ENCODE results near the gene GAREM2. TPM values are rescaled to one million over a fixed set of nuclear protein-coding genes. Genes with fewer than 3 reads are reported as not detected.

The GAREM2 gene
- total and polyA plus RNA-seq, 4 donors: 0.08 to 0.28 (median 0.16) TPM

DNA sequence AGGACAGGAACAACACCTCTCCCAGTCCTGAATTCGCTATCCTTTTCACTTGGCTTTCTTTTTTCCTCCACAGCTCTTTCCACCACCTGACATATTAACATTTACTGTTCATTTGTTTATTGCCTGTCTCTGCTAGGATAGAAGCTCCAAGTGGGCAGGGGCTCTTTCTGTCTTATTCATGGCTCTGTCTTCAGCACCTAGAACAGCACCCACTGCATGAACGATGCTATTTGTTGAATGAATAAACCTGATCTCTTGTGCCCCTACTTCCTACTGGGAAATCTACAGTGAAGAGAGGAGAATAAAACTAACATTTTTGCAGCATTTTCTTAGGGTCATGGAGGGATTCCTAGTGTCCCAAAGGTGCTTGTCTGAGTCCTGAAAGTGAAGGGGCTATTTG lies 24.4 kb upstream of the GAREM2 start (continued):
- TF ChIP-seq, protein P1, sequence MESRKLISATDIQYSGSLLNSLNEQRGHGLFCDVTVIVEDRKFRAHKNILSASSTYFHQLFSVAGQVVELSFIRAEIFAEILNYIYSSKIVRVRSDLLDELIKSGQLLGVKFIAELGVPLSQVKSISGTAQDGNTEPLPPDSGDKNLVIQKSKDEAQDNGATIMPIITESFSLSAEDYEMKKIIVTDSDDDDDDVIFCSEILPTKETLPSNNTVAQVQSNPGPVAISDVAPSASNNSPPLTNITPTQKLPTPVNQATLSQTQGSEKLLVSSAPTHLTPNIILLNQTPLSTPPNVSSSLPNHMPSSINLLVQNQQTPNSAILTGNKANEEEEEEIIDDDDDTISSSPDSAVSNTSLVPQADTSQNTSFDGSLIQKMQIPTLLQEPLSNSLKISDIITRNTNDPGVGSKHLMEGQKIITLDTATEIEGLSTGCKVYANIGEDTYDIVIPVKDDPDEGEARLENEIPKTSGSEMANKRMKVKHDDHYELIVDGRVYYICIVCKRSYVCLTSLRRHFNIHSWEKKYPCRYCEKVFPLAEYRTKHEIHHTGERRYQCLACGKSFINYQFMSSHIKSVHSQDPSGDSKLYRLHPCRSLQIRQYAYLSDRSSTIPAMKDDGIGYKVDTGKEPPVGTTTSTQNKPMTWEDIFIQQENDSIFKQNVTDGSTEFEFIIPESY (IDR thresholded peaks at IDR 0.05): no peak

DNA sequence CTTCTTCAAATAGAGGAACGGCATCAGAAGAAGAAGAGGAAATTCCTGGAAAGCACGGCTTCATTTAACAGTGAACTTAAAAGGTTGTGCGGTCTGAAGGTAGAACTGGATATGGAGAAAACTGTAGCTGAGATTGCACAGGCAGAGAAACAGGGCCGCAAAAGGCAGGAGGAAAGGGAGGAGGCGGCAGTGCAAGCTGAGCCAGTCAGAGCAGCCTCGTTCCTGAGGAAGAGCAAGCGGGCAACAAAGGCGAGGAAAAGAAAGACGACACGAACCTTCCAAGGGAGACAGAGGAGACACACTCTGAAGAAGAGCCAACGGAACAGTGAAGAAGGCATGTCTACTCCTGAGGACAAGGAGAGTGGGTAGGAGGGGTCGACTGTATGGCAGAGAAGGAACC lies 22.6 kb upstream of the GAREM2 start:
- no peak overlapping the region for H3K4me3 ChIP-seq (ENCODE audit: low read depth in 1 of 3, low read length in 3 of 3)
- no peaks in the 10 kb centered on the region for H3K9me3 ChIP-seq (ENCODE audit: control insufficient read depth in 4 of 4, low read length in 3 of 4)
- DNase-seq (ENCODE audit: low spot score): no peak
- H3K27ac ChIP-seq (ENCODE audit: low read depth in 1 of 2, low read length in 2 of 2): no peak overlapping the region
- H3K4me1 ChIP-seq (ENCODE audit: control insufficient read depth in 4 of 4, insufficient read depth in 4 of 4, low read length in 3 of 4): no peaks in the 10 kb centered on the region
- H3K27me3 ChIP-seq (ENCODE audit: control insufficient read depth in 4 of 4, insufficient read depth in 4 of 4, low read length in 3 of 4): peaks cover 0 to 2% (median 0%) of the 10 kb centered on the region in 4 donors
- H3K36me3 ChIP-seq (ENCODE audit: control insufficient read depth in 4 of 4, insufficient read depth in 3 of 4, low read depth in 1 of 4, low read length in 3 of 4): no peaks in the 10 kb centered on the region
- 80% methylated on average over 12 of the region's 12 CpGs for WGBS
- no peak overlapping the region for H3K9ac ChIP-seq (ENCODE audit: low read depth in 1 of 2, low read length in 2 of 2)
- TF ChIP-seq, protein P1 (IDR thresholded peaks at IDR 0.05): no peak
- no peak for TF ChIP-seq JUND (IDR thresholded peaks at IDR 0.05)
- TF ChIP-seq HNF4A (conservative IDR thresholded peaks at IDR 0.05): no peak
- no peak for TF ChIP-seq RAD21 (IDR thresholded peaks at IDR 0.05)
- no peak for TF ChIP-seq TAF1 (conservative IDR thresholded peaks at IDR 0.05)
- TF ChIP-seq, protein P2, sequence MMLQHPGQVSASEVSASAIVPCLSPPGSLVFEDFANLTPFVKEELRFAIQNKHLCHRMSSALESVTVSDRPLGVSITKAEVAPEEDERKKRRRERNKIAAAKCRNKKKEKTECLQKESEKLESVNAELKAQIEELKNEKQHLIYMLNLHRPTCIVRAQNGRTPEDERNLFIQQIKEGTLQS (IDR thresholded peaks at IDR 0.05): no peak
- TF ChIP-seq YY1 (IDR thresholded peaks at IDR 0.05): no peak
- TF ChIP-seq, protein P3, sequence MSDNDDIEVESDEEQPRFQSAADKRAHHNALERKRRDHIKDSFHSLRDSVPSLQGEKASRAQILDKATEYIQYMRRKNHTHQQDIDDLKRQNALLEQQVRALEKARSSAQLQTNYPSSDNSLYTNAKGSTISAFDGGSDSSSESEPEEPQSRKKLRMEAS (IDR thresholded peaks at IDR 0.05): no peak
- TF ChIP-seq FOXA2 (IDR thresholded peaks at IDR 0.05): no peak
- TF ChIP-seq, protein P4, sequence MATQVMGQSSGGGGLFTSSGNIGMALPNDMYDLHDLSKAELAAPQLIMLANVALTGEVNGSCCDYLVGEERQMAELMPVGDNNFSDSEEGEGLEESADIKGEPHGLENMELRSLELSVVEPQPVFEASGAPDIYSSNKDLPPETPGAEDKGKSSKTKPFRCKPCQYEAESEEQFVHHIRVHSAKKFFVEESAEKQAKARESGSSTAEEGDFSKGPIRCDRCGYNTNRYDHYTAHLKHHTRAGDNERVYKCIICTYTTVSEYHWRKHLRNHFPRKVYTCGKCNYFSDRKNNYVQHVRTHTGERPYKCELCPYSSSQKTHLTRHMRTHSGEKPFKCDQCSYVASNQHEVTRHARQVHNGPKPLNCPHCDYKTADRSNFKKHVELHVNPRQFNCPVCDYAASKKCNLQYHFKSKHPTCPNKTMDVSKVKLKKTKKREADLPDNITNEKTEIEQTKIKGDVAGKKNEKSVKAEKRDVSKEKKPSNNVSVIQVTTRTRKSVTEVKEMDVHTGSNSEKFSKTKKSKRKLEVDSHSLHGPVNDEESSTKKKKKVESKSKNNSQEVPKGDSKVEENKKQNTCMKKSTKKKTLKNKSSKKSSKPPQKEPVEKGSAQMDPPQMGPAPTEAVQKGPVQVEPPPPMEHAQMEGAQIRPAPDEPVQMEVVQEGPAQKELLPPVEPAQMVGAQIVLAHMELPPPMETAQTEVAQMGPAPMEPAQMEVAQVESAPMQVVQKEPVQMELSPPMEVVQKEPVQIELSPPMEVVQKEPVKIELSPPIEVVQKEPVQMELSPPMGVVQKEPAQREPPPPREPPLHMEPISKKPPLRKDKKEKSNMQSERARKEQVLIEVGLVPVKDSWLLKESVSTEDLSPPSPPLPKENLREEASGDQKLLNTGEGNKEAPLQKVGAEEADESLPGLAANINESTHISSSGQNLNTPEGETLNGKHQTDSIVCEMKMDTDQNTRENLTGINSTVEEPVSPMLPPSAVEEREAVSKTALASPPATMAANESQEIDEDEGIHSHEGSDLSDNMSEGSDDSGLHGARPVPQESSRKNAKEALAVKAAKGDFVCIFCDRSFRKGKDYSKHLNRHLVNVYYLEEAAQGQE (IDR thresholded peaks at IDR 0.05): no peak
- TF ChIP-seq NR2F2 (IDR thresholded peaks at IDR 0.05): no peak
- TF ChIP-seq GABPA (IDR thresholded peaks at IDR 0.05 in 1 of 2, conservative IDR thresholded peaks at IDR 0.05 in 1 of 2): no peak
- no peak for TF ChIP-seq HNF4G (IDR thresholded peaks at IDR 0.05)
- no peak for TF ChIP-seq RXRA (IDR thresholded peaks at IDR 0.05)
- TF ChIP-seq FOXA1 (IDR thresholded peaks at IDR 0.05): no peak
- no peak for TF ChIP-seq EGR1 (IDR thresholded peaks at IDR 0.05; ENCODE audit: low read depth in 2 of 2)
- TF ChIP-seq SP1 (IDR thresholded peaks at IDR 0.05): no peak
